ENCODE results near the gene OR7G3.

- TF ChIP-seq CTCF (IDR thresholded peaks at IDR 0.05): no peak
- no peak for TF ChIP-seq POLR2A (IDR thresholded peaks at IDR 0.05)
These were observed 38.5 kb upstream of the OR7G3 start for GRCh38 chr19:9165261-9165660.

Measured in adrenal gland (tissue), 5 donors.